Gastrocnemius medialis (tissue), 4 donors: ENCODE data around the gene HEBP1.

Experiments used
- CTCF ChIP-seq, 5 experiments: fragments of 450-650 bp in 3 of 5; fragments of 200-600 bp in 2 of 5; sonication (generic) in 2 of 5; IDR thresholded peaks in 4 of 5; conservative IDR thresholded peaks in 1 of 5; 1 replicate in 4 of 5; 2 replicates in 1 of 5; pipeline ENCODE4 v1.5.1; 2016 to 2019; ENCODE audit warnings: antibody characterized with exemption in 5 of 5, mild to moderate bottlenecking in 3 of 5, moderate library complexity in 3 of 5
- POLR2A ChIP-seq, 2 donors: fragments of 450-650 bp; IDR thresholded peaks; one replicate each; pipeline ENCODE4 v1.6.1; 2017; ENCODE audit warnings: antibody characterized with exemption in 2 of 2, mild to moderate bottlenecking in 2 of 2, moderate library complexity in 2 of 2

GRCh38 chr12:13007496-13008233, 7.6 kb upstream of the HEBP1 start:
- TF ChIP-seq CTCF (IDR thresholded peaks at IDR 0.05 in 4 of 5, conservative IDR thresholded peaks at IDR 0.05 in 1 of 5) (no peak), POLR2A (IDR thresholded peaks at IDR 0.05) (no peak)
